Fibroblast of the aortic adventitia (primary cell): Measurements from ENCODE around the gene KIAA1328. TPM values are rescaled to one million over a fixed set of nuclear protein-coding genes. Genes with fewer than 3 reads are reported as not detected.

Experiments
- DNase-seq: peaks from one replicate; pipeline ENCODE4 v3.0.0-alpha.2; 2010; ENCODE audit warnings: low read depth
- H3K4me3 ChIP-seq: 2 replicates; pipeline ENCODE4 v1.5.1; 2011; ENCODE audit warnings: low read depth, mild to moderate bottlenecking, control low read depth, low read length, moderate library complexity
- total RNA-seq: library from RNA; depleted of rRNA; stranded (reverse); fragments of >200 nt; gene quantifications from 2 replicates; pipeline ENCODE4 v1.2.3, GENCODE V29; 2012; ENCODE audit warnings: low replicate concordance
- TF ChIP-seq, protein P1 (sequence below): IDR thresholded peaks from 2 replicates; pipeline ENCODE4 v1.5.1; 2011; ENCODE audit warnings: mild to moderate bottlenecking, low read length, control low read depth, inconsistent platforms; ENCODE audit not compliant: insufficient read depth

The KIAA1328 gene
- total RNA-seq, 1 donor, result 13.6 TPM

DNA sequence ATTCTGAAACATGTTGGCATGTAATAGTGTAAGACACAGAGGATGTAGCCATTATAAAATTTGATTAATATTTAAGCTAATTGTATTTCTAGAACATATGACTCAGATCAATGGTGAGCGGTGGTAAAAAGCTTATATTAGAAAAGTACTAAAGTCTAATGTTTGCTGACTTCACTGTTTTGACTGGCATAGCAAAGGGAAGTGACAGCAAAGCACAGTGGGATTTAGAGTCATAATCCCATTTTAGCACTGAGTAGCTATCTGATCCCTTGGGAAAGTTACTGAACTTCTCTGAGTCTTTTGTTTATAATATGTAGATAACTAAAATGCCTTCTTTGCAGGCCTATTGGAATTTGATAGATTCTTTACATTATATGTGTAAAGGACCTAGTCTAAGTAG is 60.4 kb downstream of the KIAA1328 start:
- peak; percentile 27 for DNase-seq
- TF ChIP-seq, protein P1, sequence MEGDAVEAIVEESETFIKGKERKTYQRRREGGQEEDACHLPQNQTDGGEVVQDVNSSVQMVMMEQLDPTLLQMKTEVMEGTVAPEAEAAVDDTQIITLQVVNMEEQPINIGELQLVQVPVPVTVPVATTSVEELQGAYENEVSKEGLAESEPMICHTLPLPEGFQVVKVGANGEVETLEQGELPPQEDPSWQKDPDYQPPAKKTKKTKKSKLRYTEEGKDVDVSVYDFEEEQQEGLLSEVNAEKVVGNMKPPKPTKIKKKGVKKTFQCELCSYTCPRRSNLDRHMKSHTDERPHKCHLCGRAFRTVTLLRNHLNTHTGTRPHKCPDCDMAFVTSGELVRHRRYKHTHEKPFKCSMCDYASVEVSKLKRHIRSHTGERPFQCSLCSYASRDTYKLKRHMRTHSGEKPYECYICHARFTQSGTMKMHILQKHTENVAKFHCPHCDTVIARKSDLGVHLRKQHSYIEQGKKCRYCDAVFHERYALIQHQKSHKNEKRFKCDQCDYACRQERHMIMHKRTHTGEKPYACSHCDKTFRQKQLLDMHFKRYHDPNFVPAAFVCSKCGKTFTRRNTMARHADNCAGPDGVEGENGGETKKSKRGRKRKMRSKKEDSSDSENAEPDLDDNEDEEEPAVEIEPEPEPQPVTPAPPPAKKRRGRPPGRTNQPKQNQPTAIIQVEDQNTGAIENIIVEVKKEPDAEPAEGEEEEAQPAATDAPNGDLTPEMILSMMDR, result no peak
- no peak overlapping the region for H3K4me3 ChIP-seq

DNA sequence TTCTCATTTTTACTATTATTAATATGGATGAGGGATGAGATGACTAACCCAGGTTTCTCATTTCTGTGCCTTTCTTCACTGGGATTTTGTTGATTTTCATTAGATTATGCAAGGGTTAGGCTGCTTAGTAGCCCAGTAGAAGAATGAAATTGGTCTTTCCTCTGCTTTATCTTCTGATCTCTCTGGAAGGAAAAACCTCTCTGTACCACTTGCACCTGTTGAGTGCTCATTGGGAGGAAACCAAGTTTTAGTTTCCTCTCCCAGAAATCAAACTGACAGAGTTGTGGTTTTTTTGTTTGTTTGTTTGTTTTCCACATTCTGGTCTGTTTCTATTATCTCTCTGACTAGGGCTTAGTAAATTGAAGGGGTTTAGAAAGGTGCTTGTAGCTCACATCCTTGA is 60.8 kb downstream of the KIAA1328 start:
- no peak overlapping the region for H3K4me3 ChIP-seq
- TF ChIP-seq, protein P1, result no peak
- peak; percentile 1 for DNase-seq

DNA sequence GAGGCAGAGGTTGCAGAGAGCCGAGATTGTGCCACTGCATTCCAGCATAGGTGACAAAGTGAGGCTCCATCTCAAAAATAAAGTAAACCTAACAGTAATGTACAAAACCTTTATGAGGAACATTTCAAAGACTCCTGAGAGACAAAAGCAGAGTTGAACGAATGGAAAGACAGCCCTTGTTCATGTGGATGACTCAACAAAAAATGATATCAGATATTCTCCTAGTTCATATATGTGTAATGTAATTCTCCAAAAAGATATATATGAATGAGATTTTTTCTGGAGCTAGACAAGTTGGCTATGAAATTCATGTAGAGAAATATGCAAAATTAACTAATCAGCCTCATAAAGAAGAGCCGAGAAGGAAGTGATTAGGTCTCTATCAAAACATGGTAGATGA is 61.7 kb downstream of the KIAA1328 start:
- no peak for DNase-seq
- no peak overlapping the region for H3K4me3 ChIP-seq
- TF ChIP-seq, protein P1, result no peak

DNA sequence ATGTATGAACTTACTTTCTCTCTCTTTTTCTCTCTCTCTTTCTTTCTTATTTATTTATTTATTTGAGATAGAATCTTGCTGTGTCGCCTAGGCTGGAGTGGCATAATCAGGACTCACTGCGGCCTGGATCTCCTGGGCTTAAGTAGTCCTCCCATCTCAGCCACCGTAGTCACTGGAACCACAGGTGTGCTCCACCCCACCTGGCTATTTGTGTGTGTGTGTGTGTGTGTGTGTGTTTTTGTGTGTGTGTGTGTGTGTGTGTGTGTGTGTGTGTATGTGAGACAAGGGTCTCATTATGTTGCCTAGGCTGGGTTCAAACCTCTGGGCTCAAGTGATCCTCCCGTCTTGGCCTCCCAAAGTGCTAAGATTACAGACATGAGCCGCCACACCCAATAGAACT is 64.3 kb downstream of the KIAA1328 start:
- no peak overlapping the region for H3K4me3 ChIP-seq
- TF ChIP-seq, protein P1, result no peak
- no peak for DNase-seq

DNA sequence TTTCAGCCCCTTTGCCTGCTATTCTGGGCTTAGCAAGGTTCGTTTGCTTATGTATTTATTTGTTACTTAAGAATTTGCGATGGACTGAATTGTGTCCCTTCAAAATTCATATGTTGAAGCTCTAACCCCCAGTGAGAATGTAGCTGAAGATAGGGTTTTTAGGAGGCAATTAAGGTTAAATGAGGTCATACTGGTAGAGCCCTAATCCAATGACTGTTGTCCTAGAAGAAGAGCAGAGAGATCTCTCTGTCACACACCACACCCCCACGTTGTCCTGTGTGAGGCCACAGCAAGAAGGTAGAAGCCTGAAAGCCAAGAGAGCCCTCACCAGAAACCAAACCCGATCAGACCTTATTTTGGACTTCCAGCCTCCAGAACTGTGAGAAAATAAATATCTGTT is 66.7 kb downstream of the KIAA1328 start:
- H3K4me3 ChIP-seq, result no peak overlapping the region
- TF ChIP-seq, protein P1, result no peak
- no peak for DNase-seq

DNA sequence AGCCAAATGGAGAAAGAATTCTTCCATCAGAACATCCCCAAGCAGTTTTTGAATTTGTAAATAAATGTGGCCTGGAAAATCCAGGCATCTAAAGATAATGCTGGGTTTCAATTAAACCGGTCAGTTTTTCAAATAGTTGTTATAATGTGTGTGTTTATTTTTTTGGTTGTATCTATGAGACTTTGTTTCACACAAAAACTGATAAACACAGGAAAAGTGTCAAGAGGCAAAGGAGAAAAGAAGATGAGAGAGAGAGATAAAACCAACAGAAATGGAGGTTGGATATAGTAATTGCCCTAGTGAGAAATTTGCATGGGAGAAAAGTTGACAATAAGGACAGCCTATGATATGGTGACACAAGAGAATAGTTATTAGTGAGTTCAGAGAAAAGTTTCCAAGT is 68.3 kb downstream of the KIAA1328 start:
- TF ChIP-seq, protein P1, result no peak
- H3K4me3 ChIP-seq, result no peak overlapping the region
- DNase-seq, result no peak

DNA sequence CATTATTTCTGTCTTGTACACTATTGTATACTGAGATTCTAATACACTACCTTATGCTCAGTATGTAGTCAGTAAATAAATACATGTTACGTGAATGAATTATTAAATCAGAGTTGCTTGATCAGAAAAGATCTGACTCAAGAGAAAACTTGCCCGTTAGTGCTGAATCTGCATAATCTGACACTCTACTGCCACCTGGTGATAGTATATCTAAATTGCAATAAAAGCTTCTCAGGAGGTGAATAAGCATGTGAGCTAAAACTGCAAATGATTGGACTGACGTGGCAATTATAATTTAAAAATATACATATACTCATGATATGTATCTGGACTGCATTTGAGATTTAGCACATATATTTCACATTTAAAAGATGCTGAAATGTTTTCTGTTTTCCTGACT is 70.4 kb downstream of the KIAA1328 start:
- no peak overlapping the region for H3K4me3 ChIP-seq
- DNase-seq, result peak; percentile 2
- TF ChIP-seq, protein P1, result no peak
